ENCODE results near the gene TPRX2. TPM values are rescaled to one million over a fixed set of nuclear protein-coding genes. Genes with fewer than 3 reads are reported as not detected.
A peak's percentile ranks its signal among the peaks of the same experiment; 100 is the strongest.
"Not testable (repeated sequence)": the region's sequence is repeated elsewhere in the genome, so short reads cannot be mapped to it uniquely, and the experiment has no call there.

Gene TPRX2
- total and polyA plus RNA-seq, 2 of the 8 experiments (the other 6 are each of a cell fraction or from before 2014, with no cell fraction given): not detected

GRCh38 chr19:47816270-47816669 is 42.8 kb upstream of the TPRX2 start:
- H2BK15ac ChIP-seq (ENCODE audit: low read length); H3K4me1 ChIP-seq (replicated peaks in 1 of 4; ENCODE audit: control insufficient read depth in 3 of 4, insufficient read depth in 4 of 4, low read length in 3 of 4); H3K23me2 ChIP-seq (ENCODE audit: low read depth, low read length); H3K79me2 ChIP-seq (ENCODE audit: control insufficient read depth in 1 of 2, insufficient read depth in 2 of 2, low read length in 2 of 2); H3K9me3 ChIP-seq (ENCODE audit: insufficient read depth in 2 of 2, low read depth in 1 of 2, low read length in 1 of 2); H3K4me2 ChIP-seq (ENCODE audit: insufficient read depth in 1 of 2, low read depth in 2 of 2, low read length in 2 of 2); H2BK20ac ChIP-seq (ENCODE audit: low read length); H3K23ac ChIP-seq (ENCODE audit: insufficient read length); H4K5ac ChIP-seq (ENCODE audit: insufficient read length, low read depth, low read length); FAIRE-seq; H3K27ac ChIP-seq (ENCODE audit: low read depth, low read length); H2BK5ac ChIP-seq (ENCODE audit: low read depth, low read length); DNase-seq (ENCODE audit: low read depth in 1 of 2, low spot score in 2 of 2); H2AFZ ChIP-seq (ENCODE audit: low read length); POLR2A ChIA-PET (ENCODE audit: partially characterized antibody); H2BK12ac ChIP-seq (ENCODE audit: low read depth, low read length); H3K56ac ChIP-seq (replicated peaks; ENCODE audit: insufficient read length, low read depth, low read length); H3K36me3 ChIP-seq (ENCODE audit: control insufficient read depth in 2 of 4, insufficient read depth in 4 of 4, low read length in 3 of 4); H3K27me3 ChIP-seq (replicated peaks in 1 of 4; ENCODE audit: control insufficient read depth in 3 of 4, extremely low read depth in 1 of 4, insufficient read depth in 3 of 4, low read length in 3 of 4); H3K18ac ChIP-seq (ENCODE audit: extremely low read depth, low read length); H2BK120ac ChIP-seq (replicated peaks; ENCODE audit: low read depth, low read length); H4K20me1 ChIP-seq (replicated peaks in 1 of 2; ENCODE audit: control insufficient read depth in 1 of 2, insufficient read depth in 2 of 2, low read length in 2 of 2); H3K9ac ChIP-seq (replicated peaks in 1 of 4; ENCODE audit: extremely low read depth in 1 of 4, low read depth in 3 of 4, low read length in 3 of 4); H3K4me3 ChIP-seq (ENCODE audit: extremely low read depth in 1 of 4, insufficient read depth in 2 of 4, low read depth in 3 of 4, low read length in 4 of 4); H4K8ac ChIP-seq (ENCODE audit: extremely low read depth, insufficient read depth, low read length); H3K14ac ChIP-seq (ENCODE audit: insufficient read length); H4K91ac ChIP-seq (replicated peaks; ENCODE audit: insufficient read length, low read length); H3K79me1 ChIP-seq (ENCODE audit: low read depth, low read length); H2AK5ac ChIP-seq (ENCODE audit: low read depth, low read length); H3K4ac ChIP-seq (replicated peaks; ENCODE audit: insufficient read length, low read depth, low read length): not testable (repeated sequence)
- WGBS, 2 experiments (ENCODE audit: extremely low coverage in 1 of 2, insufficient coverage in 1 of 2, insufficient read length in 1 of 2, insufficient replicate concordance in 2 of 2, low coverage in 1 of 2, low lambda C conversion rate in 2 of 2, missing lambda C conversion rate in 1 of 2): 80% methylated on average over 7 of the region's 8 CpGs; no CpG with 5 or more reads in 1 of the 2 experiments
- CTCF ChIA-PET (ENCODE audit: partially characterized antibody): interaction anchor here (0.6 to 4.0 kb wide), 9 partner anchors 9 to 48 kb away, joined by 3 to 31 read pairs (median 6); no protein-coding TSS in a partner anchor
- 0 out of 2 replicates have a peak, but pooled peaks have one; percentile 16 for TF ChIP-seq KDM1A (IDR thresholded peaks at IDR 0.05; ENCODE audit: borderline replicate concordance, low read length)

- H3K79me2 ChIP-seq (ENCODE audit: control insufficient read depth in 1 of 2, insufficient read depth in 2 of 2, low read length in 2 of 2); H3K27ac ChIP-seq (ENCODE audit: low read depth, low read length): not testable (repeated sequence)
- 87% methylated on average over 1 of the region's 1 CpG; no CpG with 5 or more reads in 1 of the 2 experiments for WGBS, 2 experiments (ENCODE audit: extremely low coverage in 1 of 2, insufficient coverage in 1 of 2, insufficient read length in 1 of 2, insufficient replicate concordance in 2 of 2, low coverage in 1 of 2, low lambda C conversion rate in 2 of 2, missing lambda C conversion rate in 1 of 2)
Measured at GRCh38 chr19:47818221-47818620, 40.8 kb upstream of the TPRX2 start.

More at GRCh38 chr19:47818221-47818620, 40.8 kb upstream of the TPRX2 start:
- H4K8ac ChIP-seq (ENCODE audit: extremely low read depth, insufficient read depth, low read length); DNase-seq (ENCODE audit: low read depth in 1 of 2, low spot score in 2 of 2); H3K14ac ChIP-seq (ENCODE audit: insufficient read length); H3K56ac ChIP-seq (replicated peaks; ENCODE audit: insufficient read length, low read depth, low read length); H2BK15ac ChIP-seq (ENCODE audit: low read length); H2BK20ac ChIP-seq (ENCODE audit: low read length); H3K36me3 ChIP-seq (ENCODE audit: control insufficient read depth in 2 of 4, insufficient read depth in 4 of 4, low read length in 3 of 4); H3K4me3 ChIP-seq (ENCODE audit: extremely low read depth in 1 of 4, insufficient read depth in 2 of 4, low read depth in 3 of 4, low read length in 4 of 4); H4K20me1 ChIP-seq (replicated peaks in 1 of 2; ENCODE audit: control insufficient read depth in 1 of 2, insufficient read depth in 2 of 2, low read length in 2 of 2); H3K18ac ChIP-seq (ENCODE audit: extremely low read depth, low read length); H4K5ac ChIP-seq (ENCODE audit: insufficient read length, low read depth, low read length); H2AFZ ChIP-seq (ENCODE audit: low read length); FAIRE-seq; H3K23me2 ChIP-seq (ENCODE audit: low read depth, low read length); H3K79me1 ChIP-seq (ENCODE audit: low read depth, low read length); H2BK120ac ChIP-seq (replicated peaks; ENCODE audit: low read depth, low read length); POLR2A ChIA-PET (ENCODE audit: partially characterized antibody); H3K9ac ChIP-seq (replicated peaks in 1 of 4; ENCODE audit: extremely low read depth in 1 of 4, low read depth in 3 of 4, low read length in 3 of 4); H4K91ac ChIP-seq (replicated peaks; ENCODE audit: insufficient read length, low read length); H3K4ac ChIP-seq (replicated peaks; ENCODE audit: insufficient read length, low read depth, low read length); H3K23ac ChIP-seq (ENCODE audit: insufficient read length); H2BK5ac ChIP-seq (ENCODE audit: low read depth, low read length); H3K4me2 ChIP-seq (ENCODE audit: insufficient read depth in 1 of 2, low read depth in 2 of 2, low read length in 2 of 2); H2BK12ac ChIP-seq (ENCODE audit: low read depth, low read length); H3K9me3 ChIP-seq (ENCODE audit: insufficient read depth in 2 of 2, low read depth in 1 of 2, low read length in 1 of 2); H3K27me3 ChIP-seq (replicated peaks in 1 of 4; ENCODE audit: control insufficient read depth in 3 of 4, extremely low read depth in 1 of 4, insufficient read depth in 3 of 4, low read length in 3 of 4): not testable (repeated sequence)
- Histone ChIP-seq H3K4me1 (replicated peaks in 1 of 4; ENCODE audit: control insufficient read depth in 3 of 4, insufficient read depth in 4 of 4, low read length in 3 of 4) (peaks cover 0 to 19% (median 11%) of the 10 kb centered on the region in 4 experiments; a peak in 6 of 7 replicates), H2AK5ac (ENCODE audit: low read depth, low read length) (0 out of 2 replicates have a peak overlapping the region, but pooled peaks have one; percentile 2)
- CTCF ChIA-PET (ENCODE audit: partially characterized antibody): interaction anchor here (1.3 to 2.3 kb wide), 3 partner anchors 31 to 53 kb away, joined by 8 to 9 read pairs (median 8); no protein-coding TSS in a partner anchor

Measured in H1 (cell line).